NCI-H1105 (cell line): Measurements from ENCODE around the gene COX10.
"Not testable (repeated sequence)": the region's sequence is repeated elsewhere in the genome, so short reads cannot be mapped to it uniquely, and the experiment has no call there.

Experiments used
- DNase-seq: peaks from one replicate; lab custom pipeline; 2025; lab: John Stamatoyannopoulos, UW

Gene COX10

DNA sequence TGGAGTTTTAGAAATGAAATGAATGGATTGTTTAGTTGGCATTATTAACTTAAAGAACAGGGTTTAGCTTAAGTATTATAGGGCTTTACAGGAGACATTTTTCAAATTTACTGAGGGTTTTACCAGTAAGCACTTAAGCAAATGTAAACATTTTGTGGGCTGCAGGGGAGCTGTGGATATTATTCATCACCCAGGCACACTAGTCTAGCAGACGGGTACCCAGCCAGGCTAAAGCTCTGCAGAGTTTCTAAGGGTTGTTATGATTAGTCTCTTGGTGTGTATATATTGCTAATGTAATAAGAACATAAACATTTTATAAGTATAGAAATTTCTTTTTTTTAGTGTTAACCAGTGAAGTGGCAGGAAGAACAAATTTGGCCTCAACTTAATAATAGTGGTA, 110.6 kb downstream of the COX10 start:
- DNase-seq: not testable (repeated sequence)

DNA sequence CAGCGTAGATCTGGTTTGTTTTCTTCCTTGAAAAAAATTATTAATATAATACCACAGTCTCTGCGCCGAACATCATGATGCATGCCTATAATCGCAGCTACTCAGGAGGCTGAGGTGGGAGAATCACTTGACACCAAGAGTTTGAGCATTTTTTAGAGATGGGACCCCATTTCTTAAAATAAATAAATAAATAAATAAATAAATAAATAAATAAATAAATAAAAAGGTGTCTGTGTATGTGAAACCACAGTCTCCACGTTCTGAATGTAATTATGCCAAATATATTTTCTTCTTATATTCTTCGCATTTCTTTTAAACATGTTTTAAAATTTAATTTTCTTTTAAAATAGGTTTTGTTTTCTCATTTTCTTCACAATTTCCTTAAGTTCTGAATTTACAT, 112.8 kb downstream of the COX10 start:
- DNase-seq: not testable (repeated sequence)

DNA sequence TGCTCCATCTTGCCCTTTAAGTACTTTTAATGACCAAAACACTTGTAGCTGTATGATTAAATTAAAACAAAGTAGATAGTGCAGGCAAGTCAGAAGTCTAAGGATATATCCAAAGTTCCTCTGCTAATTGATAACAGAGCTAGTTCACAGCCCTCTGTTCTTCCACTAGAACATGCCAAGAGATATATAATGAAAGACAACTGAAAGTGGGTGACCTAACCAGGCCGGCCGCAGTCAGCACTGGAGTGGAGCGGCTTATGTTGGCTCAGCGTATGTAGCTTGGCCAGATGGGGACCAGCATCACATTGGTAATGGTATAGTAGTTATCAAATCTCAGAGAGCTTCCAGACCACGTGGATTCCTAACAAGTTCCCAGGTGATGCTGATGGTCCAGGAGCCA, 115.2 kb downstream of the COX10 start:
- DNase-seq: not testable (repeated sequence)

DNA sequence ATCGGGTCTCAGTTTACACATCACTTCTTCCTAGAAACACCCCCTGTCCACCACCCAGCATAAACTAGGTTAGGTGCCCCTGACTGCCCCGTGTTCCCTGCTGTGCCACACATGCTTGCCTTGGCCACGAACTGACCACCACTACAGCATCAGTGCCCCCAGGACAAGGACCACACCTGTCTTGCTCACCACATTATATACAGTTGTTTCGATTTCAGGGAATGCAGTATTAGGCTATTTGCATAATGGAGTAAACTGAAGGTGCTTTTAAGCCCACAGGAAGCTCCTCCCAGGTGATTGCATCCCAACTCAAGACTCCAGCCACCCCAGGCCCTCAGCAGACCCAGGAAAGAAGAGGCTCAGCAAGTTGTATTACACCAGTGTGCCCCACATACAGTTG, 117.1 kb downstream of the COX10 start:
- DNase-seq: not testable (repeated sequence)

DNA sequence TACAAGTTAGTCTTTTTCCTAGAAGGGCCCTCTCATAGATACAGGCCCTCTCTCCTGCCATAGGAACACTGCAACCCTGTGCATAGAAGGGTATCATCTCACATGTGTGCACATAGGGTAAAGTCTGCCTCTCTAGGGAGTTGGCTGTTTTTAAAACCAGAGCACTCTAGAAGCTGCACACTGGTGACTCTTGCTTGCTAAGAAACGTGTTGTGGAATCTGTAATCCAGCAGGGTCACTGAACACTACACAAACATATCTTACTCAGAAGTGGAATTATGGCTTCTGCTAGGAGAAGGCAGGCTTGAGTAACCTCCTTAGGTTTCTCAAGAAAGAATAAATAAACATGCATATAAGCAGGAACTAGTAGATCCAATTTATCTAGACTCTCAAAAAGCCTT, 121.5 kb downstream of the COX10 start:
- DNase-seq: not testable (repeated sequence)

DNA sequence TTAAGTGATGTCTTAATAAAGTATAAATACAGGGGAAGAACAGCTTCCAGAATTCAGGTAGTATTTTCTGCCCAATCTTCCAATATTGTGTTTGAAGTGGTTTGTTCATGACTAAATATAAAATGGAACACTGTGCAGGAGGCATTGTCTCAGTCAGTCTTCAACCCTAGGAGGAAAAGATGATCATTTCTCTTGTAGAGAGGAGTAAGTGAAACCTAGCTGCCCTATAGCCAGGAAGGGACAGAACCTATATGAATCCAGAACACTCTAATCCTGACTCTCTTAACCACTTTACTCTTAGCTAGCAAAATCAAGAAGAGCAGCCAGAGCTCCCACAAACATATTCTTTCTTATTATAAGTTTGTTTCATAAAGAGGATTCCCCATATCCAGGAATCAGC, 122.2 kb downstream of the COX10 start:
- DNase-seq: not testable (repeated sequence)

DNA sequence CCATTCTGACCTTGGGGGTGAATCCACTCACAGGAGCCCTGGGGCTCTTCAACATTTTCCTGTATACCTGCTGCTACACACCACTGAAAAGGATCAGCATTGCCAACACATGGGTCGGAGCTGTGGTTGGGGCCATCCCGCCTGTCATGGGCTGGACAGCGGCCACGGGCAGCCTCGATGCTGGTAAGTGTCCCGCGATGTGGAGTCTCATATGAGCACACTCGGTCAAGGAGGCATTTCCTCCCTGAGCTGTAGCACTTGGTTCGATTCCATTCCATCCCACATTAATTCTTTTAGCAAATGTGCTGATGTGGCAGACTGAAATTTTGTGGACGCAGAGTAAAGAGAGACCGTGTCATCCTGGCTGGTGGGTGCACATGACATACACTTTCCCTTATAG, 122.7 kb downstream of the COX10 start:
- not testable (repeated sequence) for DNase-seq

DNA sequence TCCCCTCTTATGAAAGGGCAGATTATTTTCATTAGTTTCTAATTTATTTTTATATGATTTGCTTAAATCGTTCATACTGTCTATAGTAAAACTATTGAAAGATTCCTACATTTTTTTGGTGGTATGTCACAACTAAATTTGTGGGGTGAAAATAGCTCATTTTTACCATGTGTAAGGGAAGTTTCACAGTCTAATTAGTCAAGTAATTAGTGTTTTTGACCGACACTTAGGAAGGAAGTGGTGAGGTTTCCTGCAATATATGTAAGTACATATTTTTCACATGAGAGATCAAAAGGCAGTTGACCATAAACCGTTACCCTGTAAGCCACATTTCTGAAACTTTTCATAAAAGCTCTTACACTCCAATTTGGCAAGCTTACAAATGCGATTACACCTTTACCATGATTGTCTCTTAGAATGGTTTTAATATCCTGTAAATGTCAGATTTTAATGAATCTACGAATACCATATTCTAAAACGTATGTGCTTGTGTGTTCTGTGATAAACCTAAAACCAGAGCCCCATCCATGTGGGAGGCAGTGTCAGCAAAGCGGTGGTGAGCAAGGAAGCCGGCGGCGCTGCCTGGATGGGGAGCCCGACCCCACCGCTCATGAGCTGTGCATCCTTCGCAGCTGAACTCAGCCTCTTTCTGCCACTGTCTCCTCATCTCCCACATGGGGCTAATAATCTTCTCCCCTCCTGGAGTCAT, 123.5 kb downstream of the COX10 start:
- DNase-seq: not testable (repeated sequence)

DNA sequence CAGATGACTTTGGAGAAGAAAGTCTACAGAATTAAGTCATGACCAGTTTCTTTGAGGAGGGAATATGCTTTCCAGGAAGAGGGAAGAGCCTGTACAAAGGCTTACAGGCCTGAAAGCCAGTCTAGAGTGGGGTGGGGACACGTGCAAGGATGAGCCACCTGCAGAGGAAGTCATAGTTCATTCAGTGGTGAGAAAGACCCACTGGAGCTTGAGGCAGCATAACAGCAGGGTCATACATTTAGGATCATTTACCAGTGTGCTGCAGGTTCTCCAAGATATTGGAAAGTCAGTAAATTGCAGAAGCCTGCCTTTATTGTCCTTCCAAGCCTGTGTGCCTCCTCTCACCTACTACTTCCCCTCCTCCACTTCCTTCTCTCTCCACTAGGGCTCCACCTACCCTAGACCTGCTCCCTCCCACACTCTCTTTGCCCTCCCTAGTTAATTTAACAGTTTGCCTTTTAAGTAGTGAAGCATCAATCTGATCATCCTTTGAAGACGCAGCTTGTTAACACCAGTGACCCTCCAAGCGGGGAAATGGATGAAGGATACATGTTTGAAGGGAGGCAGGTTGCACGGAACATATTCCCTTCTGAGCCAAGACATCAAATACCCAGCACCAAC, 127.2 kb downstream of the COX10 start:
- DNase-seq: no peak

DNA sequence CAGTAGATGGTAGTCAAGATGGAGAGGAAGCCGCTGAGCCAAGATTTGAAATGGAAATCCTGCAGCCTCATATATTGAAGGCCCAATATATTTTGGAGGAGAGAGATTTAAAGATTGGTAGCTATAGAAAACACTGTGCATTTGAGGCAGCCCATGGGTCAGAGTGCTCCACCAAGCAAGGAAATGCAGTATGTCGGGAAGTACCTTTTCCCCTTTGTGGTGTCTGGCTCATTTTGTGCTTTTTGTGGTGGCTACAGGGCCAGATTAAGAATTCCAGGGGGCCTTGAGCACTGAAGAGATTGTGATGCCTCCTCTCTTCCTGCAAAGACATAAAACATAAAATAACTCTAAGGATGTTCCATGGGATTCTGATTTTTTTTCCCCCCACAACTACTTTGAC, 127.8 kb downstream of the COX10 start:
- no peak for DNase-seq

DNA sequence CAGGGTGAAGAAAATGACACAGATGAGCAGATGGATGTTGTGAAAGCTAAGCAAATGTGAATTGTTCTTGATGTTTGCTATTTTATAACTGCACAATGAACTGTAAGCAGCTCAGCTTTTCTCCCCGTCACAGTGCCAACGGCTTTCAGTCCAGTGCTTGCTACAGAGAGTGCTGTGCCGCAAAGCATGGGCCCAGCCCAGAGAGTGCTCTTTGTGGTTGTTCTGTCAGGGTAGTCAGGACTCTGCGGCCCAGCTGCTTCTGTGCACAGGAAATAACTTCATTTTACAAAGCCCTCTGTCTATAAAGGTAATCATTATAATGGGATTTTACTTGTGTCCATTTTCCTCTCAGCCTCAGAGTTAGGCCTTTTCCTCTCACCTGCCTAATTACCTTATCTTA, 128.3 kb downstream of the COX10 start:
- DNase-seq: no peak

DNA sequence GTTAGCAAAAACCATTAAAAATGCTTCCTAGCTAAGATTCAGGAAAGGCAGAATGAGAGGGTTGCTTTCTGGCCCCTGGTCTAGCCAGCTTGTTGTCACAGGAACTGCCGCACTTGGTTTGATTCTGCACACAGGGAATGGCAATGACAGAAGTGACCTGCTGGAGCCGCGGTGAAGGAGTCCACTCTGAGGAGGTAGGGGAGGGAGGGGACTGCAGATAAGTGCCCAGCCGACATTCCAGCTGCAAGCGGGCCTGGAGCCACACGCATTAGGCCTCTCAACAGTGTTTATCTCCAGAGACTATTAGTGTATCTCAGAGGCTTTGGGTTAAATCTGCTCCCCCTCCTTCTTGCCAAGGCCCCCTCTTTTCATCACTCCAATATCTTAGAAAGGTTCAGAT, 128.7 kb downstream of the COX10 start:
- DNase-seq: peak; percentile 10

DNA sequence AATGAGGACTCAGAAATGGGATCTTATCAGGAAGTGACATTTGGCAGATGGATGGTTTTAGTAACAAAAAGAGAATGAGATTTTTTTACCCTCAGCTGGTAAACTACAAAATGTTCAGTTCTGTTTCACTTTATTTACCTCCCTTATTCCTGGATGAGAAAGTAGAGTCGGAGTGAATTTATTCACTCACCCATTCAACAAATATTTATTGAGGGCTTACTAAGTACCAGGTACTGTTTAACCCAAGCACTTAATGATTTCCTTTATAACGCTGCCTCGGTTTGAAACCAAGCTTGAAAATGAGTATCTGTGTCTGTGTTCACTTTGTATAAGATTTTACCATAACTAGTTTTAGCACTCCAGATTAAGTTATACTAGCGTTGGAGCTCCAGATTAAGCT, 129.3 kb downstream of the COX10 start:
- no peak for DNase-seq

DNA sequence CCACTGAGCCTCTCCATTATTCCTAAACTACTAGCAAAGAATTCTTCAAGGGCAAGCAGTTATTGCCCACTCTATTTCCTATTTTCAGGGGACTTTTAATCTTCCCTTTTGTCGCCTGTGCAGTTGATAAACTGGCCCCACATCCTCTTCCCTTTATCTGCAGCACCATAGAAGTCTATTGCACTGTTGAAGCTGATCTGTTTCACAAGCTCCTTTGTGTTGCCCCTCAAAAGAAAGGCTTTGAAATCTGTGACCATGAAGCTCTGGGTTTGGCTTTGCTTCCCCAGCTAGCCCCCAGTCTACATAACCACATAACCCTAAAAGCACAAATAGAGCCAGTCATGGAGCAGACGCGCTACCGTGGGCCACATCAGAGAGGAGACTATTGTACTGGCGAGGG, 130.3 kb downstream of the COX10 start:
- DNase-seq: no peak

DNA sequence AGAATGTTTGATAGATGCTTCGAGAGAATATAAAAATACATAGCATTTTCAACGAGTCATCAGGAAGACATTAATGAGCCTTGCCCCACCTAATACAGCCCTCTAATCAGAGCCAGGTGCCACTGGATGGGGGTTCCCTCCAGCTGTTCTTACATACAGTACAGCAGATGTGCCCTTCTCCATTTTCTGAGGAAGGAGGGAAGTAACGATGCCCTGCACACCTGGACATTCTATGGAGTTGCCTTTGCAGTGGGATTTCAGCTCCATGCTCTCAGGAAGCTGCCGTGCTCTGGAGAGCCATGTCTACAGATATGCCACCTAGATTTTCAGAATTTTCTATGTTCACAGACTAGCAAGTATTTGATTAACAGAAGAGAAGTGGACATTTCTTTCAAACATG, 131.1 kb downstream of the COX10 start:
- DNase-seq: no peak

DNA sequence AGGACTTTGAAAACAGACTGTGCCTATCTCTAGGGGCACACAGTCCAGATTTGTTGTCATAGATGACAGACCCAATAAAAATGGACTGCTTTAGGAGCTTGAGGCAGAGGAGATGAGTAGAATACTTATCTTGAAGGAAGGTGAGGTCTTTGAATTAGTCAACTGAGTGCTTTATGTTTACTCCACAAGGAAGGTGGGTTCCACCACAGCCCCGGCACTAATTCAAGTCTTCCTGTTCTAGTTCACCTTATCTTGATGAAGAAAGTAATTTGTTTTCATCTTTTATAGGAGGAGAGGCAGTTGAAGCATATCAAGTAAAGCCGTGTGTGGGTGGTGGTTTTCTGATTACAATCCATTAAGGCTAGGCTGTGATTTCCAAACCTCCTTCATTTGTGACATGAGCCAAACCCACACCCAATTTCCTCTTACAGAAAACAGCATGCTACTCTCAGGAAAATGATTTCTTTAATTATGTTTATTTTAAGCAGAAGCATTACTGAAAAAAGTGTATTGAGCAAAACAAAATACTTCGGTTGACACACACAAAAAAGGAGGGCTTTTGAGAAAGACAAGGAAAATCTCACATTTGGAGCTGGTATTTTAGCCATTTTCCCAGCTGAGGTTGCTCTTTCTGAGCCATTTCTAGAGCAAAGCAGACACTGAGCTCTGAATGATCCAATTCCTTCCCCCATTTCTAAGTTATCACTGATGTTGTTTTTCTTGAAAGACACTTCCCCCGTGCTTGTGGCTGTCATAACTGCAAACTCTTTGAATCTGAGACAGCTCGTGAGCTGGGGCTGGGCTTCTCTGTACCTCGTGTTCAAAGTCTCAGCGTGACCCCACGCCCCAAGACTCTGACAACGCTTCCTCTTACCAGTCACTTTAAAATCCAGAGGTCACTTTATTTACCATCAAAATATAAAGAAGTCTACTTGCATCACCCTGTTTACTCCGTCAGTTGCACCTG, 132.0 kb downstream of the COX10 start:
- no peak for DNase-seq

DNA sequence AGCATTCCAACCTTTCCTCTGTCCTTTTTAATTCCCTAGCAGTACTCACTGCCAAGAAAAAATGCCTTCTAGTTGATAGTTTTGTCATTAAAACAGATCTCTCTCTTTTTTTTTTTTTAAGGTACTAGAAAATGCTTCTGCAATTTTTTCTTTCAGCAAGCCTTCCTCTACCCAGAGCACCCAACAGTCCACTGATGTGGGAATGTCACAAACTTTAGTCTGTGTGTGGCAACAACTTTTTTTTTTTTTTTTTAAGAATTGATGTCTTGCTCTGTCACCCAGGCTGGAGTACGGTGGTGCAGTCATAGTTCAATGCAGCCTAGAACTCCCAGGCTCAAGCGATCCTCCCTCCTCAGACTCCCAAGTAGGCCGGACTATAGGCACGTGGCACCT, 132.7 kb downstream of the COX10 start:
- DNase-seq: no peak

DNA sequence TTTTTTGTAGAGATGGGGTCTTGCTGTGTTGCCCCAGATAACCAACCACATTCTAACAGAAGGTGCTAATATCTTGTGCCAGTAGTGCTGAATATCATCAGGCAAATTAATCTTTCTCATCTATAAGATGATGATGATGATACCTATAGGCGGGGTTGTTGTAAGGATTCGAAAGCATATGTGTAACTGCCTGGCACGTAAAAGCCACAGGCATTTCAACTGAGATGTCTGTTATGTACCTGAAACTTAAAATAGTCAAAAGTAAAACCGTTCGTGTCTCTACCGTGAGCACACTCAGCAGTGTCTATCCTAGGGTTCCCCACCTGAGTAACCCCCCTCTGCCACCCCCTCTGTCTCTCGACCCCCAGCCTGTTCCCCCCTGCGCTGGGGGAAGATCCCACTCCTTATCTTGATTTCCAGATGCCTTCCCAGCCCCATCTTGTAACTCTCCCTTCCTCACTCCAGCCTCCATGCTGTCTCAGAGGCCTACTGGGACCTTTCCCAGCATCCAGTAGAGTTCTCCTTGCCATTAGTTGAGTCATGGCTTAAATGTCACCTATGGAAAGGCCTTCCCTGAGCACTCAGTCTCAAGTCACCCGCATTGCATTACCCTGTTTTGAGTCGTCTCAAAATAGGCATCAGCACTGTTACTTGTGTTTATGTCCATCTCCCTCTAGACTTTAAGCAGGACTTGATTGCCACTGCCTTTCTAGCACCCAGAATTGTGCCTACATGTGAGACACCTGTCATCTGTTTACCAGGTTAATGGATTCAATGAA, 133.3 kb downstream of the COX10 start:
- DNase-seq: no peak

DNA sequence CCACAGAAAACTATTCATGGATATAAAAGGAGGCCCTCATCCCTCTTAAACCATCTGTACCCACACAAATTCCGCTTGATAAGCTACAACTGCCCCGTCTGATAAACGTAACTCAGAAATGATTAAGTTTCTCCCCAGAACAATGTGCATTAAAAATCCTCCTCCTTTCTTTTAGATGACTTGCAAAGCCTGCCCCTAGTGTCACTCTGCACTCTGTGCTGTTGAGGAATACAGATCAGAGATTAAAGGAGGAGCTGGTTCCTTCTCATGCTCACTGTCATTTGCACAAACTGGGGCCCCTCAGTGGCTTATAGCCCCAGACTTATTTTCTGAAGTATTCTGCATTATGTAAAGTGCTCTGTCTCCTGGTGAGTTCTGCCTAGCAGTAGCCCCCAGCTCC, 134.1 kb downstream of the COX10 start:
- no peak for DNase-seq

DNA sequence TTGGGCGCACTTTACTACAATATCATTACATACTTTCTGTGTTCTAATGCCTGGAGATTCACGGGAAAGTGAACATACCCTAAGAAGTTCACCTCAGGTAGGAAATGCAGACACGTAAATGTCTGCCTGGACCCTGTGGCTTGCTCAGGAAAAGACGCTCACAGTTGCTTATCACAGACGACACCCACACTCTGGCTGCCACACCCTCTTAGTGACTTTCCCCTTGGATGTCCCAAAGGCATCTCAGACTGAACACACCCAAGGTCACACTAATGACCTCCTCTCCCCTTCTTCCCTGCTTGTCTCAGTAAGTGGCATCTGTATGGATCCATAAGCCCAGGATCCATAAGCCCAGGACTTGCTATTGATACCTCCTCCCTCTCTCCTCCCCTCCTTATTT, 134.8 kb downstream of the COX10 start:
- no peak for DNase-seq

DNA sequence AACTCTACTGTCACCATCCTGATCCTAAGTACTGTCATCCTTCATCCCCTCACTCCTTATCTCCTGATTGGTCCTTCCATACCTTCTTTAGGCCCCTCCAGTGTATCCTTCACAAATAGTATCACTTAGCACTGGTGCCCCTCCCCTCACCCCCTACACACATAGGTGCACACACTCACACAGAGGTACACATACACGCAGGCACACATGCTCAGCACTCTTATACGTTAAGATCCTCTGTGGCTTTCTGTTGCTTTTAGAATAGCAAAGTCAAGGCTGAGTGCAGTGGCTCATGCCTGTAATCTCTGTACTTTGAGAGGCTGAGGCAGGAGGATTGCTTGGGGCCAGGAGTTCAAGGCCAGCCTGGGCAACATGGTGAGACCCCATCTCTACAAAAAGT, 135.2 kb downstream of the COX10 start:
- DNase-seq: no peak

DNA sequence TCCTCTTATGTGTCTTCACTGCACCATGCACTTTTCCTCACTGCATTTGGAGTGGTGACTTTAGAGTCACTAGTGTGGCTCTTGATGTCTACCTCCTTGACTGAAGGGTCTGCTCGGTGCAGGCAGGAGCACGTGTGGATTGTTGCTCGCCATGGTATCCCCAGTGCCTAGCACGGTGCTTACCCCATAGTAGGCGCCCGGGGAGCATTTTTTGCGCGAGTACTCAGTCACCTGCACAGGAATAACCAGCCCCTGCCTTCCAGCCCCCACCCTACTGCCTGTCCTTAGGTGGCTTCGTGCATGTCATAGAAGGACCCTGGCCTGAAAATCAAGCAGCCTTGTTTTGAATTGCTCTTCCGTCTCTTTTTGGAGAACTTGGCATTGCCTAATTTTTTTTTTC, 136.1 kb downstream of the COX10 start:
- DNase-seq: no peak
